ENCODE data around the gene AGAP3.

AGAP3 gene

DNA sequence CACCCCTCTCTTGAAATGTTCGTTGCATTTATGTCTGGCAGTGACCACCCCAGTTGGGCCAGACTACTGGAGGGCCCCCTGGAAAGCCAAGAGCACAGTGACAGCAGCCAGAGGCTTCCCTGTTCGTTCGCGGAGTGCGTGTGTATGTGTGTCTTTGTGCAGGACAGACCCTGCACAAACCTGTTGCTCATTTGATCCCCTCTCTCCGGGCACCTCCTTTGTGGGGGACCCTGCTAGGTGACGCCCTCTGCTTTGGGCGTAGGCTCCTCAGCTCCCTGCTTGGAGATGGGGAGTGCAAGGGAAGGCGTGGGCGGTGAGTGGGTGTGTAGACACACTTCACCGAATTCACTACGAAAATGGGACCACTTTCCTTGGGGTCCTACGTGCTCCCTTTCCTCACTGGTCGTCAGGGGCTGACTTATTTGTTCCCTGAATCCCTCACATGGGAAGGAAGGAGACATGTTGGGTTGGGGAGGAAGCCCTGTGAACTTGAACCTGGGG, 38.7 kb downstream of the AGAP3 start:
- no peak for DNase-seq

DNA sequence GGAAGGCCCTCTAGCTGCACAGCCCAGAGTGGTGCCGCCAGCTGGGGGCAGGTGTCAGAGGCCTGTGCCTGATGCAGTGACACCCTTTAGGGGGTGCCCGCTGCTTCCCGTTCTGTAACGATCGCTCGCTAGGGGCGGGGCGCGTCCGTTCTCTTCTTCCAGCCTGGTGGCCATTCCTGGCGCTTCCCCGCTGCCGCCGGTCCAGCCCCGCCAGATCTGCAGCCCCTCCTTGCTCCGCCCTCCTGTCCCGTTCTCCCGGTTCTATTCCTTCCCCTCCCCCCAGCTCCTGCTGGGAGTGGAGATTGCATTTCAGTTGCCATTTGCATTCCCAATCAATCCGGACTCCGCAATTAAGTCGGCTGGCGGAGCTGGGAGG, 39.2 kb downstream of the AGAP3 start:
- DNase-seq = no peak

DNA sequence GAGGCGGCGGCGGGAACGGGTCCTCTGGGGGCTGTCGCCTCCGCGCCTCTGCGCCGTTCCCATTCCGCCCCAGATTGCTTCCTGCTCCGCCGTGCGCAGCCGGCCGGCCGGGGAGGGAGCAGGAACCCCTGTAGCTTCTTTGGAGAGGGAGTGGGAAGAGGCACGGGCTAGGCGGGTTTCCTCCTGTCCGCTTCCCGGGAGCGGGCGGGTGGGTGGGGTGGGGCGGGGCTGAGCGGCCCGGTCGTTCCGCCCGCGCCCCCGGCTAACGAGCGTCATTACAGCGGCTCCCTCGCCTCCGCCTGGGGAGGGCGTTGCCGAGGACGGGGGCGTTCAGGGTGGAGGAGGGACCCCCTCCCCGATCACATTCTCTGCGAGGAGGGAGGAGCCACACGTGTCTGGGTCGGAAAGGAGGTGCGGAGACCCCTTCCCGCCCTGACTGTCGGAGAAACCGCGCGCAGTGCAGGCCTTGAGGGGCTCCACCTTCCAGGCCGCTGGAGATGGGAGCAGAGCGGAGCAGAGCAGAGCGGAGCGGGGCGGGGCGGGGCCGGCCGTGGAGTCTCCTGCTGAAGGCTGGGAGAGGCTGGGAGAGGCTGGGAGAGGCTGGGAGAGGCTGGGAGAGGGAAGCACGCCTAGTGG, 39.7 kb downstream of the AGAP3 start:
- DNase-seq = no peak

DNA sequence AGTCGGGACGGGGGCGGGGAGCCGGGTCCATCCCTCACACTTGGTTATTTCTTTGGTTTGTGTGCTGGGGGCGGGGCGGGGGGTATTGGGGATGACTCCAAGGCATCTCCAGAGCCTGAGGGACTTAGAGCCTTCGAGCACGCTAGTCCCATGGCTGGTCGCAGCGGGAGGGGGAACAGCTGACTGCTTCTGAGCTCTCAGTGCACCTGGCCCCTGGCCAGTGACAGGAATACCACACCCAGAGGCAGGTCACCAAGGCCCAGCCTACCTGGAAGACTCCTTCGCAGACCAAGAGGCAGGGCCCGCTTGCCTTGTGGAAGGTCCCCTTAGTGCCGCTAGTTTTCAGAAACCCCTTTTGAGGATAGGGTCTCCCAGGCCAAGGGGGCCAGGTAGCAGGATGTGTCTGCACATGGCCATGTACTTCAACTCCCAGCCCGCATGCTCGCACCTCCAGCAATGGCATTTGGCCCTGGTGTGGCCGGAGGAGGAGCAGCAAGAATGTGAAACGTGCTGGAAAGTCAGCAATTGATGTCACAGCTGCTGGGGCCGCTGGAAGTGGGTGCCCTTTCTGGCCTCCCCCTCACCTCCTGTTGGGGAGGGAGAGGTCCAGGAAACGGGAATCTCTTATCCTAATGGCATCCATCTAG, 40.3 kb downstream of the AGAP3 start:
- no peak for DNase-seq

DNA sequence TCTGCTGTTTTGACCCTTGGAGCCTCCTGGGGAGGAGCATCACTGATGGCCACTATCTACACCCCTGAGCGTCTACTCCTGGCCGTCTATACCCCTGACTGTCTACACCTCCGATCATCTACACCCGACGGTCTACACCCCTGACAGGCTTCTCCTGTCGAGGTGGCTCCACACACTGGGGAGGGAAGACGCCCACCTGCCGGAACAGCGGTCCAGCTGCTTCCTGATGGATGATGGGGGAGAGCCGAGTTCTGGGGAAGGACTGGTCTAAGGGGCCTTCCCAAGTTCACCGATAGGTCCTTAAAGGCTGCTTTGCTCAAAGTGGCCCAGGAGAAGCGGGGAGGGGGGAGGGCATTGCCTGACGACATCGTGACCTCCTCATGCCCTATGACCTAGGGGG, 41.9 kb downstream of the AGAP3 start:
- no peak for DNase-seq

DNA sequence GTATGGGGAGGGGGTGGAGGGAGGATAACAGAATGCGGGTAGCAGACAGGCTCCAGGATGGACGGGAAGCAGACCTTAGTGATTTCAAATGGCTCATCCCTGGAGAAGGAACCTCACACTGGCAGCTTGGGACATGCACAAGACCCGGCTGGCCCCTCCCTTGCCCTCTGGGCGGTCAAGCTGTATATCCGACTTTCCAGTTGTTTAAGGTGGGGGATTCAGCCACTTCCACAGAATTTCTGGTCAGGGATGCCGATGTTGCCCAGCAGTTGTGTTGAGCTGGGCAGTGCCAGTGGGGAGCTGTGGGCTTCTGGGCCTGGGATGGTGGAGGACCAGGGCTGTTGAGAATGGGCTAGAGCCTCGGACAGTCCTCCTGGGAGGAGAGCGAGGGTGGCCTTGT, 42.4 kb downstream of the AGAP3 start:
- no peak for DNase-seq

DNA sequence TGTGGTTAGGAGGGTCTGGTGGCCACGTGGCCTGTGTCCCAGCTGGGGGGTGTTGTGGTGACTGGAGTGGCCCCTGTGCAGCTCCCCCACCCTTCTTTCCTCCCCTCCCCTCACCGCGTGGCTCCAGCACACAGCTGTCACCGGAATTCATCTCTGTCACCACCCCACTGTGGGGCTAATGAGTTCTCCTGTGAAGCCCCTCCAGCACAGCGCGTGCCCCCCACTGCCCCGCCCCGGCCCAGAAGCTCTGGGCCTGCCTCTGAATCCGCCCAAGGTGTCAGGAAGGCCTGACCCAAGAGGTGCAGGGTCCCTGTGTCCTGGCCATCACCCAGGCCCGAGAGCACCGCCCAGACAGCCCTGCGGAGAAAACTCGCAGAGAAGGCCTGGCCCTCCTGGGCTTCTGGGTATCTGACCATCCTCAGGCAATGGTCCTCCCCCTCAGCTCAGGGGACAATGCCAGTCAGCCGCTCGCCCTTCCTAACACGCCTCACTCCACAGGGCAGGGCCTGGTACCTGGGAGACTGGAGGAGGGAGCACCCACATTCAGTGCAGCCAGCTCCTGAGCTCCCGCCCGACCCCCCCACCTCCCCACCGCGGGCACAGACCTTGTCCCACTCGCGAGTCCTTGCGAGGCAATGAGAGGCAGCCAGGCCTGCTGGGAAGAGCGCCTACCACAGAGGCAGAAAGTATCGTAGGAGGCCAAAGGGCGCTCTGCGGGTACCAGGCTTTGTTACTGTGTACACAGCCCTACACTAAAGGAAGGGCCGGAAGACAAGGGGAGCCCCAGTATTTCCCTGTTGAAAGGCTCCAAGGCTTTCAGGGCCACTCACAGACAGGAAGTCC, 43.1 kb downstream of the AGAP3 start:
- DNase-seq = no peak

DNA sequence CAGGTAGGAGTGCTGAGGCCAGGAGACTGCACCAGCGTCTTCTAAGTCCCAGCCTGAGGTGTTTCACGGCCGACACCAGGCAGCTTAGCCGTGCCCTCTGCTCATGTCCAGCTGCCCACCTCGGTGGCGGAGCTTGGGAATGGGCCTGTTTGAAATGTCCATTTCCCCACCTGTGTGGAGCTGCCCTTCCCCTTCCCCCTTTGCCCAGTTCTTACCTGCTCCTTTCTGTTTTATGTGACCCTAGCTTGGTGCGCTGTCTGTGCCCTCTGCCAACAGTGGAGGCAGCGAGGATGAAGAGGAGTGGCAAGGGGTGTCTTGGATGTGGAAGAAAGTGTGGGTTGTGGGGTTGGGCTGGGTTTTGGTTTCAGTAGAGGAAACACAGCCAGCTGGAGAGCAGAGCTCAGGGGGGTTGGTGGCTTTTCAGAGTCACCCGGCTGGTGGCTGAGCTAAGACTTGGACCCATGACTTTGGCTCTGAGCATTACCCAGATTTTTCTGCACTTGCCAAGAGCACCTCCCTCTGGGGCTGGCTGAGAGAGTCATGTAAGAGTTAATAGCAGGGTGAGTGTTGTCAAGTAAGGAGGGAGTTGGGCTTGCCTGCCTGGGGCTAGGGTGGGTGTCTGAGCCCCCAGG, 43.8 kb downstream of the AGAP3 start:
- DNase-seq = no peak

DNA sequence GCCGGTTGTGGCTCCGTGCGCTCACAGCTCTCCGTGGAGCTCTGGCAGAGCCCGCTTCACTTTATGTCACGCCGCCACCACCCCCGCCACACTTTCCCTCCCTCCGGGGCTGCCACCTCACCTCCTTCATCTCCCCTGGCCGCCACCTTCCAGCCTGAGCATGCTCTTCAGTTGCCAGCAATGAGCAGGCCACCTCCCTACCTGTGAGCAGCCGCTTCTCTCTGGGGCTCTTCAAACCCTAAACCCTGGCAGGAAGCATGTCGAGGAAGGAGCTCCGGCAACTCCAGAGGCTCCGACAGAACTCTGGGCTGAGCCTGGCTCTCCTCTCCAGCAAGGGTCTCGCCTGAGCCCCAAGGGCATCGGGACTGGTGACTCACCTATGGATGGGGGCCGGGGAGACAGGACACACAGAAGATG, 44.5 kb downstream of the AGAP3 start:
- no peak for DNase-seq

DNA sequence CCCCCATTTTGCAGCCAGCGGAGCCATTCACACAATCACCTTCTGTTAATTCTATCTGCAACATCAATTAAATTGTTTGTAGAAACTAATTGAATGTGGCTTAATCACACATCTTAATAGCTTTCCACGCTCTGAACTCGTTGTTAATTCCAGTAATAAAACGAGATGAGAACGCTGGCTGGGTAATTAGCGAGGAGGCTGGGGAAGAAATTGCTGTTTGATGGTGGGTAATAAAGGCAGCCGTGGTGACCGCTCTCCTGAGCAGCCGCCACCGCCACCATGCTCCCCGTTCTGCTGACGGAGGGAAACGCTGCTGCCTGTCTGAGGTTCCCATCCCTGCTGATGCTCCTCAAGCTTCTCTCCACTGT, 44.9 kb downstream of the AGAP3 start:
- no peak for DNase-seq

DNA sequence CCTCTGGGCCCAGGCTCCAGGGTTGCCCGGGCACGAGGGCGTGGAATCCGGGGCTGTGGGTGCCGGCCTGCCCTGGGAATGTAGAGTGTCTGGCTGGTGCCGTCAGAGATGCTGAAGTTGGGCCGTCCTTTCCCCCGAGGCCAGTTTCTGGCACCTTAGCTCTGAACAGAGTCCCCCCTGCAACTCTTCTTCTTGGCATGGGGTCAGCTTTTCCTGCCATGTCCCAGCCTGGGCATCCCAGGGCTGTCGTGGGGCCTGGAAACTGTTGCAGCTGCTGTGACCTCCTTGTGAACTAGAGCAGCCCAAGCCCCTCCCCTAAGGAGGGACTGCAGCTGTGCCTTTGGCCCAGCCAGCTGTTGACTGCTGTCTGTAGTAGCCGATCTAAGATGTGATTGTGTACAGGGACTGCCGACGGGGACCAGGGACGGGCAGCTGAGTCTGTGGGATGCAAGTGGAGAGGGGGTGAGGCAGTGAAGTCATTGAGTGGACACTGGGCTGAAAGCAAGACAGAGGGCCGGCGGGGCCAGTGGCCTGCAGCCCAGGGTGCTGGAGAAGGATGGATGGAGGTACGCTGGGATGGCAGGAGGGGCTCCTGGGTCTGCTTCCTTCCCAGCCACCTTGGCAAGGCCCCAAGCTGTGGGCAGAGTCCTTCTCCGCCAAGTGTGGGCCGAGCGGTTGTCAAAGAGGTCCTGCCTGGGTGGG, 45.5 kb downstream of the AGAP3 start:
- DNase-seq = no peak

DNA sequence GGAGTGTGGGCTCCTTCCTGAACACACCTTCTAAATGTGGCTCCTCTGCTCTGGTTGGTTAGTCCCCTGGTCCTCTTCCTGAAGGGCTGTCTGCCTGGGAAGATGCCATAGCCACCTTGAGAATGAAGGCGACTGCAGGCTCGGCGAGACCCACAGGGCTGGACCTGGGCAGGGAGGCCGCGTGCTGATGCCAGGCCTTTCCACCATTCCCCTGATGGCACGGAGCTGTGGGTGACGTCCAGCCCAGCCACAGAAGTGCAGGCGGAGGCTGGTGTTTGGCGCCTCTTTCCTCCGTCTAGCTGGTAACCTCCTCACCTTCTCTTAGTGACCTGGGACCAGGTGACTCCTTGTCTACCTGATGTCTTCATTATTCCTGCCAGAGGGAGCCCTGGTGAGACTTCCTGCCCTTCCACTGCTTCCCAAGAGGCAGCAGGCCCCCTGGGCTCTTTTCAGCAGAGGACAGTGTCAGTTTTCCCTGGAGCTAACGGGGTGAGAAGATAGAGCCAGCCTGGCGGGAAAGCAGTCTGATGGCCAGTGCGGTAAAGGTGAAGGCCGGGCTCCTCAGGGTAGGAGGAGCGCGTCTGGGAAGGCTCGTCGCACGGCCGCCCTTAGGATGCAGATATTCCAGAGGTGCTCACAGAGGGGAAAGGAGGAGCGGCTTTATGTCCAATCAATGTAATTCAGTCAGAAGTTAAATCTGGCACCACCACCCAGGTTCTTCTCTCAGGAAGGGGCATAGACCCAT, 46.4 kb downstream of the AGAP3 start:
- DNase-seq = no peak

DNA sequence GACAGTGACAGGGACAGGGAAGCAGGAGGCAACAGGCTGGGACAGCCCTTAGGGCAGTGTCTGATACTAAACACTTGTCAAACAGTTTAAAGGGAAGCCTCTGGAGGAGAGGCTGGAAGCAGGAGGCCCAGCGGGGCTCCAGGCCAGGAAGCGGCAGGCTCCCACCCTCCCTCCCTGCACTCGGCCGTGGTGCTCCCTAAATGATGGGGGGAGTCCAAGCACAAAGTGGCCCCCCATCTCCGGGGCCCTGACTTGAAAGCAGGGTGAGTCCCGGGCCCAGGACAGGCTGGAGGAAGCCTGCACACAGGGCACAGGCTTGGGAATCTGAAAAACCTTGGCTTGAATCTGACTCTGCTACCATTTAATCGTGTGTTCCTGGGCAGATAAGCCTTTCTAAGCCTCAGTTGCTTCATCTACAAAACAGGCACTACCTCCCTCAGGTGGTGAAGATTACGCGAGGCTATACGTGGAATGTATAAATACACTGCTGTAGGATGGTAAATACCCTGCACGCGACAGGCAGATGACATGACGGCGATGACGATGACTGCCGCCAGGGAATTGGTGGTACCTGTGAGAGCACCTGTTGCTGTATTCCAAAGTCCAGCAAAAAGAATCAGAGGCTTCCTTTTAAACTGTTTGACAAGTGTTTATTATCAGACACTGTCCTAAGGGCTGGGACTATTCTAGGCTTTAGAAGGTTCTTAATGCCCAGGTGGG, 47.2 kb downstream of the AGAP3 start:
- no peak for DNase-seq

DNA sequence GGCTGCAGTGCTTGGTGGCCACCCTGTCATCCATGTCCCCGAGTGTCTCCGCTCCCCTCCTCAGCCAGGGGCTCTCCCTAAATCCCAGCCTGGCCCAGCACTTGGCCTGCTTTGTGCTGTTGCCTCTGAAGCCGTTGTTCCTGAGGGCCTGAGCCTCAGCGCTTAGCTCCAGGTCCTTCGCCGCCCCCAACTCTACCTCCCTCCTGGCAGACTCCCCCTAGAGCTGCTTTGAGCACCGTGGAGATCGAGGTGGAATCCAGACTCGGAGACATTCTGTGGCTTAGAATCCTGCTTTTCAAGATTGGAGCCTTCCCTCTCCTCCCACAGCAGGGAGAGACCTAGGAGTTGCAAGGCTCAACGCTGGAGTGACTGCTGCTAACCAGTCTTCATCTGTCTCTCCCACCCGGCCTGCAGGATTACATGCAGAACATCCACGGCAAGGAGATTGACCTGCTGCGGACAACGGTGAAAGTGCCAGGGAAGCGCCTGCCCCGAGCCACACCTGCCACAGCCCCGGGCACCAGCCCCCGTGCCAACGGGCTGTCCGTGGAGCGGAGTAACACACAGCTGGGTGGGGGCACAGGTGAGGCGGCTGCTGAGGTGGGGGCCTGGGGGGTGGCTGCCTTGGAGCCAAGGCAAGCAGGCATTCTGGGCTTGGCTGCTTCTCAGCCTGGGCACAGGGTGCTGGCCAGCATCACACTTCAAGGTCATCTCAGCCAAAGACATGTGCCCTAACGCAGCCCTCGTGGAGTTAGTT, 47.9 kb downstream of the AGAP3 start:
- DNase-seq = no peak

DNA sequence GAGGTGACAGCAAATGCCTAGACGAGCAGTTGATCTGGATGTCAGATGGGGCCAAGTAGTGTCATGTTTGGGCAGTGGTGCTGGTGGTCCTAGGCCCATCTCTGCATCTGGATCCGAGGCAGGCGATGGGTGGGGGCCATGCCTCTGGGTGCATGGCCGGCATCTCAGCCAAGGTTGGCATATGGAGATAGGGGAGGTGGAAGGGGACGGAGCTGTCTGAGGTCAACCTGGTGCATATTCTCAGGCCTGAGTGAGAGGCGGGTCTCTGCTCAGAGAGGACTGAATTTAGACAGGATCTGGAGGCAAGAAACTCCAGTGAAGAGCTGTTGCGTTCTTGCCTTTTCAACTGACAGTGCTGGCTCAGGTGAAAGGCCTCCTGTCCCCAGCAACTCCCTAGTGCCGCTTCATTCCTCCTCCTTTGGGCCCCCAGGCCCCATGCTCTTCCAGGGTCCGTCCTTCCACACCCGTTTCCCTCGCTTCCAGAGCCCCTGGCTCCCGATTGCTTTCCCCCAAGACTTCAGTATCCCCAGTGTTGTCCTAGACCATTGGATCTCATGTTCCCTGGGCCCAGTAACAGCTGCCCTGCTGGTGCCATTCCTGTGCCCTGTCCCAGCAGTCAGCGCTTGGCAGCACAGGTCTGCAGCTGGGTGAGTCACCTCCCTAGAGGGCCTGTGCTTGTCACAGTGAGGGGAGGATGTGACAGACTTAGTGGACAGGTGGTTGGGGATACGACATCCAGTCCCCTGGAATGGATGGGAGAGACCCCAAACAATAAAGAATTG, 48.7 kb downstream of the AGAP3 start:
- DNase-seq = no peak

DNA sequence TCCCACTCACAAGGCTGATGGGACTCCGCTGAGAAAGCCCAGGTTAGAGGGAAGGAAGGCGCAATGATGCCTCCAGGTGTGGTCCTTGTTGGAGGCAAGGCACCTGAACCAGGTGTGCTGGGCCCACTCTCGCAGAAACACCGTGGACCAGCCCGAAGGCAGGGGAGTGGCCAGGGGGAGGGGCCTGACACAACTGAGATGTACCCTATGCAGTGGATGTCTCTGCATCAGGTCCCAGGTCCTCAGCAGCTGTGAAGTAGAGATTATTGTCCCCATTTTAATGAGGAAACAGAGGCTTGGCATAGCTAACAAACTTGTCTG, 49.2 kb downstream of the AGAP3 start:
- no peak for DNase-seq

DNA sequence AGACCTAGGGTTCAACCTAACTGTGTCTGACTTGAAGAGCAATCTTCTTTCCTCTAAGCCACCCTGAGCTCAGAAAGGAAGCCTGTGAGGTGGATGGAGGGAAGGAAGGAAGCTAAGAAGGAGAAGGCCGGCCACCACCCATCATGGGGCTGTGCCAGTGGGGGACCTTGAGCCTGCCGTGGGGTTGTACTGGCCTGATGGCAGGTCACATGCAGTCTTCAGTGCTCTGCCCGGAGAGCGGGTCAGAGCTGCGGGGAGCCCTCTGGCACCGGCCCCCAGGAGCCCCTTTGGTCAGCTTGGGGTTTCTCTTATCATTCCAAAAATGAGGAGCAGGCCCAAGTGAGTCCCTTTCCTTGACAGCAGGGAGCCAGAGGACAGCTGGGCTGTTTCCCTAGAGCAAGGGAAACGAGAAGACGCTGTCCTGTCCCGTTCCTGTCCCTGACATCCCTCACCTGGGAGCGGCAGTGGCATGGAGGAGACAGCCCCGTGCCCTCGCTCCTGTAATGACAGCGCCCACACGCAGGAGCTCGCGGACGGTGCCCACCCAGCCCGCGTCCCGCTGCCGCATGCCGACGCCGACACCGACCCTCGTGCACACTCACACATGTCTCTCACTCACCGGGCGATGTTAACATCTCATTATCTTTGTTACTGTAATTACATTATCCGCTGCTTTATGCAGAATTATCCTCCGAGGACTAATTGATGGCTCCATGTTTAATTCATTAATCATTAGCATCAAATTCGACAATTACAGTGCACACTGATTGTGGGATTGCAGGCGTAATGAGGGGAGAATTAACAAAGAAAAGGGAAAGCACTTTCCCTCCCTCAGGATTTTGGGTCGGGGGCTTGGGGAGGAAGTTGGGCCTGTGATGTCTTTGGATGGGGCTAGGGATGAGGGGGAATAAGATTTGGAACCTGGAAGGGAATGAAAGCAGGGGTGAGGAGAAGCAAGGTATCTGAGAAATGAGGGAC, 49.9 kb downstream of the AGAP3 start:
- DNase-seq = no peak

DNA sequence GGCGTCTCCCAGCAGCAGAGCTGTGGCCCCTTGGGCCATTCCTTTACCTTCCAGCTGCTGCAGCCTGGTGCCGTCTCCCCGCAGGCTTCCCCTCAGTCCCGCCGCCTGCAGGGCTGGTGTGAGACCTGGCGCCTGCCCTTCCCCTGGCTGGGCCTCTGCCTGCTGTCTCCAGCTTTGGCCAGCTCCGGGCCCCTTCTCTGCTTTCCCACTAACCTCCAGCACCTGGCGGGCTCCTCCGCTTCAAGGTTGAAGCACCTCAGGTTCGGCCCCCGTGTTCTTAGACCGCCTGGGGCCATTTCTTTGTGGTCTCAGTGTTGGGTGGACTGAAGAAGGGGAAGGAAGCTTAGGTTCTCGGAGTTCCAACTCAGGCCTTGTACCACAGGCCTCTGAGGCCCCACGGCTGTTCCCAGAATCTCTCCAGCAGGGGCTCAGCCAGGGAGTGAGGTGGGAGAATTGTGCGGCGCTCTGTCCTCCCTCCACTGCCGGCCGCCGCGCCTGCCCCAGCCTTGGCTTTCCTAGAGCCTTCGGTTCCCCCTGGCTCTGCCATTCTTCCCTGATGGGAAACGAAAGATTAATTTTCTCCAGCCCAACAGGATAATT, 50.9 kb downstream of the AGAP3 start:
- DNase-seq = no peak
